Lower leg skin (tissue), 3 donors: ENCODE data around the gene CYP19A1.

Source experiments
- POLR2A ChIP-seq, 2 donors: fragments of 450-650 bp; IDR thresholded peaks; one replicate each; pipeline ENCODE4 v1.6.1; 2016 to 2017; ENCODE audit warnings: antibody characterized with exemption in 2 of 2, mild to moderate bottlenecking in 1 of 2, moderate library complexity in 1 of 2
- TF ChIP-seq, protein P1 (sequence below), 3 donors: fragments of 450-650 bp; IDR thresholded peaks; one replicate each; pipeline ENCODE4 v1.5.1; 2016; ENCODE audit warnings: antibody characterized with exemption in 3 of 3, mild to moderate bottlenecking in 3 of 3, moderate library complexity in 2 of 3

DNA sequence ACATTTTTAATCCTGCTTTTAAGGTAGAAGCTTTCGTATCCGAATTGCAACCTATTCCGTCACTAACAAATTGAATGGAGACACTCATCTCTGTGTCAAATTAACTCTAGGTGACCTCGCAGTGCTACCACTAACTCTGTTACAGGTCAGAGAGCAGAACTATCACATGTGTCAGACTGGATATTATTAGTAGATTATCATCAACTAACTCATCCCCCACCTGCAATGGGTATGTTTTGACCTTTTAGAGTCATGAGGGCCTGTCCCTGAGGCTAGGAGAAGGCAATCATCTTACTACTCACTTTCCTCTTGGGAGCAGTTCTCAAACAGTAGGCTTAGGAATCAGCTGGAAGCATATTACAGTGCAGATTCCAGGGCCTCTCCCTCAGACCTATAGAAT is 5.1 kb upstream of the CYP19A1 start:
- TF ChIP-seq POLR2A (IDR thresholded peaks at IDR 0.05) = no peak
- TF ChIP-seq, protein P1, sequence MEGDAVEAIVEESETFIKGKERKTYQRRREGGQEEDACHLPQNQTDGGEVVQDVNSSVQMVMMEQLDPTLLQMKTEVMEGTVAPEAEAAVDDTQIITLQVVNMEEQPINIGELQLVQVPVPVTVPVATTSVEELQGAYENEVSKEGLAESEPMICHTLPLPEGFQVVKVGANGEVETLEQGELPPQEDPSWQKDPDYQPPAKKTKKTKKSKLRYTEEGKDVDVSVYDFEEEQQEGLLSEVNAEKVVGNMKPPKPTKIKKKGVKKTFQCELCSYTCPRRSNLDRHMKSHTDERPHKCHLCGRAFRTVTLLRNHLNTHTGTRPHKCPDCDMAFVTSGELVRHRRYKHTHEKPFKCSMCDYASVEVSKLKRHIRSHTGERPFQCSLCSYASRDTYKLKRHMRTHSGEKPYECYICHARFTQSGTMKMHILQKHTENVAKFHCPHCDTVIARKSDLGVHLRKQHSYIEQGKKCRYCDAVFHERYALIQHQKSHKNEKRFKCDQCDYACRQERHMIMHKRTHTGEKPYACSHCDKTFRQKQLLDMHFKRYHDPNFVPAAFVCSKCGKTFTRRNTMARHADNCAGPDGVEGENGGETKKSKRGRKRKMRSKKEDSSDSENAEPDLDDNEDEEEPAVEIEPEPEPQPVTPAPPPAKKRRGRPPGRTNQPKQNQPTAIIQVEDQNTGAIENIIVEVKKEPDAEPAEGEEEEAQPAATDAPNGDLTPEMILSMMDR (IDR thresholded peaks at IDR 0.05) = no peak
